Choroid plexus epithelial cell (primary cell): Measurements from ENCODE around the gene EMX2.

Experiments used
- DNase-seq: peaks from one replicate; pipeline ENCODE4 v3.0.0-alpha.2; 2010; ENCODE audit warnings: low read depth
- H3K4me3 ChIP-seq: 2 replicates; pipeline ENCODE4 v1.5.1; 2011; ENCODE audit warnings: low read depth, mild to moderate bottlenecking, control low read depth, low read length, moderate library complexity
- TF ChIP-seq, protein P1 (sequence below): conservative IDR thresholded peaks from 2 replicates; pipeline ENCODE4 v1.5.1; 2011; ENCODE audit warnings: low read depth, mild to moderate bottlenecking, control low read depth, inconsistent platforms, low read length, moderate library complexity

The EMX2 gene

DNA sequence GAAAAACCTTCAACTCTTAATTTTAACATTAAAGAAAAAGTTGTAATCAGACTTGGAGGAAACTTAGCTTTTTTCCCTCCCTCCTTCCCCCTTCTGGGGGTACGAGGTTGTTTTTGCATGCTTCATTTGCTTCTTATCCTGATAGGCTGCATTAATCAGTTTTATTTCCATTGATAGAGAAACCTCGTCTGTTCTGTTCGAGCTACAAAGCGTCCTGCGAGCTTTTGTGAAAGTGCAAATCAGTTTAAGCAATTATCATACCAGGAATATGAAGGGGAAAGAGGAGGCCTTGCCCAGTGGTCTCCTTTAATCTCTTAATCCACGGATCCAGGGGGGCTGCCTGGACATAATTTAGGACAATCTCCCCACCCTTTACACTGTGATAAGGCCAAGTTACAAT, 7.5 kb downstream of the EMX2 start:
- TF ChIP-seq, protein P1, sequence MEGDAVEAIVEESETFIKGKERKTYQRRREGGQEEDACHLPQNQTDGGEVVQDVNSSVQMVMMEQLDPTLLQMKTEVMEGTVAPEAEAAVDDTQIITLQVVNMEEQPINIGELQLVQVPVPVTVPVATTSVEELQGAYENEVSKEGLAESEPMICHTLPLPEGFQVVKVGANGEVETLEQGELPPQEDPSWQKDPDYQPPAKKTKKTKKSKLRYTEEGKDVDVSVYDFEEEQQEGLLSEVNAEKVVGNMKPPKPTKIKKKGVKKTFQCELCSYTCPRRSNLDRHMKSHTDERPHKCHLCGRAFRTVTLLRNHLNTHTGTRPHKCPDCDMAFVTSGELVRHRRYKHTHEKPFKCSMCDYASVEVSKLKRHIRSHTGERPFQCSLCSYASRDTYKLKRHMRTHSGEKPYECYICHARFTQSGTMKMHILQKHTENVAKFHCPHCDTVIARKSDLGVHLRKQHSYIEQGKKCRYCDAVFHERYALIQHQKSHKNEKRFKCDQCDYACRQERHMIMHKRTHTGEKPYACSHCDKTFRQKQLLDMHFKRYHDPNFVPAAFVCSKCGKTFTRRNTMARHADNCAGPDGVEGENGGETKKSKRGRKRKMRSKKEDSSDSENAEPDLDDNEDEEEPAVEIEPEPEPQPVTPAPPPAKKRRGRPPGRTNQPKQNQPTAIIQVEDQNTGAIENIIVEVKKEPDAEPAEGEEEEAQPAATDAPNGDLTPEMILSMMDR: no peak
- H3K4me3 ChIP-seq: no peak overlapping the region

DNA sequence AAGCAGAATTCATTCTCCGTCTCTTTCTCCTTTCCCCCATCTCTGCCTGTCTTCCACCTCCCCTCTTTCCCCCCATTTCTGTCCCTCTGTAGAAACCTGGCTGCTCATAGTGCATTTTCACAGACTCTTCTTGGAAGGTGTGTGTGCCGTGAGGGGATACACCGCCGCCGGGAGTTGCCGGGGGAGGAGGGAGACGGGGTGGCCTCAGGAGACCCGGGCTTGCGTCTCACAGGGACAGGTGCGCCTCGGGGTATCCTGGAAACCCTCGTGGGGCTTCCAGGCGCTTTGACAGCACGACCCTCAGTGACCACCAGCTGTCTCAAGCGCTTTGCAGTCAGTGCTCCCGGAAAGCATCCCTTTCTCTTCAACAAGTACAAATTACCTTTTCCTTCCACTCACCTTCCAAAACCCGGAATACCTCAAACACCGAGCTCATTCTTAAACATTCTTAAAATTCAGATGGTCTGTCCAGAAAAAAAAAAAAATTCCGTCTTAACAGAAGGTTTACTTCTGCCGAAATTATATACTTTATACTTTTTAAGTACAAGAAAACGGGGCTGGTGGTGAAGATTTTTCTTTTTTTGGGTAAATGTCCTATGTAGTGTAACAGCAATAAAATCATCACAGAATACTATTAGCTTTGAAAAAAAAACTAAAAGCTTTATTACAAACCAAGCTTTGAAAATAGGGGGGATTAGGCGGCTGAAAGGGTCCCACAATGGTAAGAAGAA, 8.2 kb downstream of the EMX2 start:
- no peak overlapping the region for H3K4me3 ChIP-seq
- TF ChIP-seq, protein P1: no peak
- no peak for DNase-seq

More for the DNA sequence above, 7.5 kb downstream of the EMX2 start:
- no peak for DNase-seq

DNA sequence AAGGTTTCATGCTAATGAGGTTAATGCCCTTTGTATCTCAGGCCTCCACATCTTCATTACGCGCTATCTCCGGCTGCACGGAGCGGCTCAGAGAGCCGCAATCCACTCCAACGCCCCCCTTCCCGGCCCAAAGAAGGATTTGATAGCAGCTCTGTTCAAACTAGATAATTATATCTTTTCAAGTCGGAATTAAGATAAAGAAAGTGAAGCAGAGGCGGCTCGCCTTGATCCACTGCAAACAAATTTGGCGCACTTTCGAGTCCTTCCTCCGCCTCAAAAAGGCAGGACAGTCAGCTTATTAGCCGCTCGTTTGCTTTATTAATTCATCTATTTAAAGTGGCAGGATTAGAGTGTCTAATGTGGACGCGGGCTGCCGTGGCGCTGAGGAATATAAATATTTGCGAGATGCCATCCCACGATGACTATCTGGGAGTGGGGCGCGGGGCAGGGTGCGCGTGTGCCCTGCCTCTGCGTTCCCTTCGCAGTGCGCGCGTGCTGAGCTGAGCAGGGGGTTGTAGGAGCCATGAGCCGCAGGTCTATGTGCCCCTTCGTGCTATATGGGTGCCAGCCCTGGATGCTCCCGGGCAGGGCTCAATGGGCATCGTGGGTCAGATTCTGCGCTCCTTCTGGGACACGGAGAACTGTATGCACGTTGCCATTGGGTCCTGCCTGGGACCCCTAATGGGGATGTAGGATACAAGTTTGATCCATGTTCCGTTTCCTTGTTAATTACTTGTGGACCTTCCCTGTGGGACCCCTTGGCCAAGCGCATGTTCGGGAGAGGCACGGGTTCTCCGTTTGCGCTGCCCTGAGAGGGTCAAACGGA, 9.0 kb downstream of the EMX2 start:
- H3K4me3 ChIP-seq: no peak overlapping the region
- DNase-seq: no peak
- TF ChIP-seq, protein P1: no peak

DNA sequence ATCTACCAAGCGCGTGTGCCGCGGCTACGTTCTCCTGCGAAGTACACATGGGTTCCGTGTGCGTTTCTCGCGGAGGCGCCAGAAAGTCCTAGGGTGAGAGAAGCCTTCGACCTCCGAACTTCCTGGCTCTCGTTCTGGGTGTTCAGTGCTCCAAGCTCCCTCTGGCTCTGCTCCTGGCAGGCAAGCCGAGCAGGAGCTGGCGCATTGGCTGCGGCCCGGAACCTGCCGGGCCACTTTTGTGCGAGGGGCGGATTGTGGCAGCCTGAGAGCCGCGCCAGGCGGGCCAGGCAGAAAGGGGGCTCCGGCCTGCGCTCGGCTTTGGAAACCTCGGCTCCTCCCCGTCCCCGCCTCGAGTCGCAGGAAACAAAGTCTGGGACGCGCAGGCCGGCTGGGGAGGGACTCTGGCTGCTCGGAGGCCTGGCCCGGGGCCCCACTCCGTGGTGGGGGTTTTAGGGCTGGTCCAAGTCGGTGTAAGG, 9.6 kb downstream of the EMX2 start:
- DNase-seq: no peak
- H3K4me3 ChIP-seq: no peak overlapping the region
- TF ChIP-seq, protein P1: no peak

DNA sequence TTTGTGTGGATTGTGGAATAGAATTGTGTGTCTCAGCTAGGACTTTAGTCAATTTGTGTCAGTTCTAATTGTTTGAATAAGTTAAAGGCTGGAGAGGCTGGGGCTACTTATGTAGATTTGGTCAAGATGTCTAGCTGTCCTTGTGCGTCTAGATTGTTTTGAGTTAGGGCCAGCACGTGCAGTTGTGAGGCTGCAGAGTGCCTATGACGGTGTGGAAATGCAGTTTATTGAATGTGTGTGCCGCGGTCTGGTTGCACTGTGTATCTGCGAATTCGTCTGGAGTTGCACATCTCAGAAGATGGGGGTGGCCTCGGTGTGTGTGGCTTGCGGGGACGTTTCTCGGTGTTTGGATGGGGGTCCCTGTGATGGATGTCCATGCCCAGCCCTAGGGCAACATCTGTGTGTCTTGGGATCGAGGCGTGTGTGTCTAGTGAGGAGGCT, 10.2 kb downstream of the EMX2 start:
- TF ChIP-seq, protein P1: no peak
- no peak overlapping the region for H3K4me3 ChIP-seq
- DNase-seq: no peak

DNA sequence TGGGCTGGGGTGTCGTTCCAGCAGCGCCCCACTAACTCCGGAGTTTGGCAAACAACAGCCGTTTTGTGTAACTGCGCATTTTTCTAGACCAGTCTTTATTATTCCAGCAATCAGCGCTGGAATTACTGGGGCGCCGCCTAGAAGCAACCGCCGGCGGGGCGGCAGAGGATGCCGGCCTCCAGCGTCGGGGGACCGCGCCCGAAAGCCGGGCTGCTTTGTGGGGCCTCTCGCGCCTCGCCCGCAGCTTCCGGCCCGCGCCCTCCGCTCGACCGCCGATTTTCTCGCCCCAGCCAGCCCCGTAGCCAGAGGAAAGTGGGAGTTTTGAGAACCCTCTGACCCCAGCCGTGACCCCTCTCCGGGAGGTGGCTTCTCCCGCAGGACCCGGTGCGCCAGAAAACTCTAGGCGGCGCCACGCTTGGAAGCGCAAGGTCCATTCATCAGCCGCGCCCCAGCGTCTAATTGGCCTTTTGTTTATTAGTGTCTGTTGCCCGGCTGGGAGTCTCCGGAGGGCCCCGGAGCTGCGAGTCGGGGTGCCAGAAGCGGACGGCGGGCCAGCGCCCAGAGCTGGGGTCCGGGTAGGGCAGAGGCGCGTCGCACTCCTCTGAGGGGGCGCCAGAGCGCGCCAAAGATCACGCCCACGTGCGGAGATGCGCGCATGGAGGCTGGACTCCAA, 10.7 kb downstream of the EMX2 start:
- DNase-seq: no peak
- TF ChIP-seq, protein P1: no peak
- H3K4me3 ChIP-seq: no peak overlapping the region
